SK-N-SH (cell line): ENCODE data around the gene MEGF10. TPM values are rescaled to one million over a fixed set of nuclear protein-coding genes. Genes with fewer than 3 reads are reported as not detected.

Source experiments
- CTCF ChIA-PET: fragments of 300-600, 350-600 bp; formaldehyde crosslinking; extraction: SDS; loops from one replicate; lab custom pipeline; 2021; lab: Yijun Ruan, JAX
- POLR2A ChIA-PET: fragments of 350-600 bp; sonication (Branson Sonifier 250); formaldehyde crosslinking; extraction: SDS; loops from one replicate; lab custom pipeline; 2020; ENCODE audit warnings: antibody characterized with exemption, inconsistent platforms; lab: Yijun Ruan, JAX
- DNase-seq: peaks from one replicate; pipeline ENCODE4 v3.0.0; 2012
- H2AFZ ChIP-seq: fragments of 200-600 bp; sonication (generic); 2 replicates; pipeline ENCODE4 v1.8.1; 2016; ENCODE audit warnings: antibody characterized with exemption, mild to moderate bottlenecking, low read depth
- H3F3A ChIP-seq: fragments of 200-600 bp; sonication (generic); replicated peaks from 2 replicates; pipeline ENCODE3; 2016; ENCODE audit warnings: antibody characterized with exemption, mild to moderate bottlenecking; ENCODE audit not compliant: insufficient read depth
- H3K27ac ChIP-seq, 2 experiments: fragments of 200-500 bp in 1 of 2; fragments of 200-600 bp in 1 of 2; sonication (Bioruptor generic) in 1 of 2; sonication (generic), shearing (Covaris generic) in 1 of 2; 2 replicates each; pipeline versions ENCODE4 v1.5.1 to v1.6.1; 2014 to 2016; ENCODE audit warnings: low read depth in 2 of 2, inconsistent platforms in 1 of 2, low read length in 1 of 2, mild to moderate bottlenecking in 1 of 2, mixed read lengths in 1 of 2
- H3K27me3 ChIP-seq: fragments of 200-600 bp; sonication (generic), shearing (Covaris generic); 2 replicates; pipeline ENCODE4 v1.6.1; 2016; ENCODE audit warnings: mixed run types; ENCODE audit not compliant: insufficient read depth
- H3K36me3 ChIP-seq, 2 experiments: fragments of 200-500 bp in 1 of 2; fragments of 200-600 bp in 1 of 2; sonication (Bioruptor generic) in 1 of 2; sonication (generic) in 1 of 2; replicated peaks in 1 of 2; 2 replicates each; pipeline versions ENCODE3 to v1.5.1; 2014 to 2016; ENCODE audit warnings: low read length in 1 of 2, mild to moderate bottlenecking in 1 of 2; ENCODE audit not compliant: insufficient read depth in 2 of 2, control insufficient read depth in 1 of 2
- H3K4me1 ChIP-seq, 2 experiments: fragments of 200-500 bp in 1 of 2; fragments of 200-600 bp in 1 of 2; sonication (Bioruptor generic) in 1 of 2; sonication (generic), shearing (Covaris generic) in 1 of 2; 2 replicates each; pipeline versions ENCODE4 v1.5.1 to v1.6.1; 2014 to 2016; ENCODE audit warnings: low read depth in 1 of 2, low read length in 1 of 2, mixed run types in 1 of 2; ENCODE audit not compliant: insufficient read depth in 2 of 2, control insufficient read depth in 1 of 2
- H3K4me2 ChIP-seq: fragments of 200-600 bp; sonication (generic), shearing (Covaris generic); 2 replicates; pipeline ENCODE4 v1.6.1; 2017; ENCODE audit warnings: mixed run types
- H3K4me3 ChIP-seq, 2 experiments: fragments of 200-500 bp in 1 of 2; fragments of 200-600 bp in 1 of 2; sonication (Bioruptor generic) in 1 of 2; sonication (generic), shearing (Covaris generic) in 1 of 2; 2 replicates each; pipeline versions ENCODE4 v1.5.1 to v1.8.1; 2014 to 2016; ENCODE audit warnings: low read depth in 2 of 2, inconsistent platforms in 1 of 2, low read length in 1 of 2, mild to moderate bottlenecking in 1 of 2, mixed read lengths in 1 of 2, moderate library complexity in 1 of 2
- H3K79me2 ChIP-seq: fragments of 200-600 bp; sonication (generic); 2 replicates; pipeline ENCODE4 v1.8.1; 2017; ENCODE audit warnings: mild to moderate bottlenecking; ENCODE audit not compliant: insufficient read depth
- H3K9ac ChIP-seq: fragments of 200-600 bp; sonication (generic); 2 replicates; pipeline ENCODE4 v1.6.1; 2017; ENCODE audit warnings: mixed run types
- H3K9me2 ChIP-seq: fragments of 200-600 bp; sonication (generic); 2 replicates; pipeline ENCODE4 v1.6.1; 2017; ENCODE audit warnings: mixed run types
- H3K9me3 ChIP-seq: fragments of 200-600 bp; sonication (generic); 2 replicates; pipeline ENCODE4 v1.6.1; 2017; ENCODE audit warnings: mixed run types, mild to moderate bottlenecking, moderate library complexity
- H4K20me1 ChIP-seq: fragments of 200-600 bp; sonication (generic); 2 replicates; pipeline ENCODE4 v1.6.1; 2017; ENCODE audit warnings: mild to moderate bottlenecking, mixed run types; ENCODE audit not compliant: insufficient read depth
- CHD2 ChIP-seq: fragments of 150-350 bp; IDR thresholded peaks from 2 replicates; pipeline ENCODE4 v1.6.1; 2018; ENCODE audit warnings: low read length; ENCODE audit not compliant: partially characterized antibody
- ELF1 ChIP-seq: IDR thresholded peaks from 2 replicates; pipeline ENCODE4 v1.4.0; 2012
- EP300 ChIP-seq, 2 experiments: IDR thresholded peaks; 2 replicates each; pipeline versions ENCODE4 v1.4.0 to v1.6.1; 2012; ENCODE audit warnings: borderline replicate concordance in 1 of 2, low read depth in 1 of 2, low read length in 1 of 2
- EZH2phosphoT487 ChIP-seq: fragments of 200-600 bp; sonication (generic); IDR thresholded peaks from 2 replicates; pipeline ENCODE4 v1.6.1; 2017; ENCODE audit warnings: low read depth, mixed run types, mild to moderate bottlenecking, antibody characterized with exemption, moderate library complexity, borderline replicate concordance
- FOXM1 ChIP-seq: IDR thresholded peaks from 2 replicates; pipeline ENCODE4 v1.4.0; 2012; ENCODE audit warnings: low read depth, mild to moderate bottlenecking
- GABPA ChIP-seq: IDR thresholded peaks from 2 replicates; pipeline ENCODE4 v1.4.0; 2012; ENCODE audit warnings: low read depth, mild to moderate bottlenecking
- GATA2 ChIP-seq: sonication (generic); formaldehyde crosslinking; IDR thresholded peaks from 2 replicates; pipeline ENCODE4 v1.5.0; 2020; ENCODE audit warnings: mild to moderate bottlenecking, missing genetic modification reagents
- MEF2A ChIP-seq: IDR thresholded peaks from 2 replicates; pipeline ENCODE4 v1.4.0; 2012; ENCODE audit warnings: low read depth, borderline replicate concordance
- MXI1 ChIP-seq: IDR thresholded peaks from 2 replicates; pipeline ENCODE4 v1.6.1; 2012; ENCODE audit warnings: mild to moderate bottlenecking, low read depth, low read length, improper control_type of control experiment
- NRF1 ChIP-seq: IDR thresholded peaks from 2 replicates; pipeline ENCODE4 v1.6.1; 2012; ENCODE audit warnings: low read depth, mild to moderate bottlenecking, low read length
- PBX3 ChIP-seq: IDR thresholded peaks from 2 replicates; pipeline ENCODE4; 2012
- RAD21 ChIP-seq: IDR thresholded peaks from 2 replicates; pipeline ENCODE4 v1.6.1; 2012; ENCODE audit warnings: mild to moderate bottlenecking, low read length
- RCOR1 ChIP-seq: fragments of 150-350 bp; IDR thresholded peaks from 2 replicates; pipeline ENCODE4 v1.6.1; 2017; ENCODE audit warnings: antibody characterized with exemption, low read length
- RXRA ChIP-seq: IDR thresholded peaks from 2 replicates; pipeline ENCODE4 v1.4.0; 2012; ENCODE audit warnings: low read depth, mild to moderate bottlenecking, borderline replicate concordance
- SIN3A ChIP-seq: IDR thresholded peaks from 2 replicates; pipeline ENCODE4 v1.6.1; 2012; ENCODE audit warnings: low read depth, mild to moderate bottlenecking, low read length, moderate library complexity, borderline replicate concordance
- TEAD4 ChIP-seq: IDR thresholded peaks from 2 replicates; pipeline ENCODE4 v1.4.0; 2012; ENCODE audit warnings: mild to moderate bottlenecking, borderline replicate concordance; ENCODE audit not compliant: insufficient read depth
- WGBS: methylation state at CpG from one replicate; pipeline ENCODE4 v1.1.6; 2017; ENCODE audit warnings: low lambda C conversion rate; 5-methylcytosine and 5-hydroxymethylcytosine counted together
- polyA plus RNA-seq, 3 experiments: library from polyadenylated mRNA; depleted of rRNA; stranded (reverse); fragments of >200 nt; gene quantifications; 2 replicates each; pipeline ENCODE4 v1.2.3, GENCODE V29; 2012
- TF ChIP-seq, protein P1 (sequence below): IDR thresholded peaks from 2 replicates; pipeline ENCODE4 v1.4.0; 2012; ENCODE audit warnings: low read depth, borderline replicate concordance
- TF ChIP-seq, protein P2 (sequence below): fragments of 150-350 bp; IDR thresholded peaks from 2 replicates; pipeline ENCODE4 v1.6.1; 2017; ENCODE audit warnings: antibody characterized with exemption, low read length, low read depth, borderline replicate concordance
- TF ChIP-seq, protein P3 (sequence below): IDR thresholded peaks from 2 replicates; pipeline ENCODE4 v1.4.0; 2012; ENCODE audit warnings: low read depth
- TF ChIP-seq, protein P4 (sequence below): IDR thresholded peaks from 2 replicates; pipeline ENCODE4 v1.6.1; 2012; ENCODE audit warnings: mild to moderate bottlenecking, low read depth, low read length, moderate library complexity

Gene MEGF10
- polyA plus RNA-seq, 1 of the 3 experiments (the other 2 are of a cell fraction): 1.1 TPM

- H3F3A ChIP-seq: no peaks in the 10 kb centered on the region
- POLR2A ChIA-PET: no interaction called here
- CTCF ChIA-PET: interaction anchor here (0.7 to 1.0 kb wide), 2 partner anchors 10 to 13 kb away, joined by 3 read pairs; no protein-coding TSS in a partner anchor
- TF ChIP-seq NRF1 (no peak), MXI1 (no peak), GABPA (no peak), EP300 (IDR thresholded peaks at IDR 0.05; ENCODE audit: borderline replicate concordance in 1 of 2, low read depth in 1 of 2, low read length in 1 of 2) (no peak), RXRA (no peak), GATA2 (CRISPR knock-in tag) (no peak), TEAD4 (no peak), PBX3 (no peak), SIN3A (no peak), ELF1 (no peak), CHD2 (no peak), FOXM1 (no peak), RAD21 (no peak), RCOR1 (no peak), MEF2A (no peak), EZH2phosphoT487 (no peak)
- TF ChIP-seq, protein P1, sequence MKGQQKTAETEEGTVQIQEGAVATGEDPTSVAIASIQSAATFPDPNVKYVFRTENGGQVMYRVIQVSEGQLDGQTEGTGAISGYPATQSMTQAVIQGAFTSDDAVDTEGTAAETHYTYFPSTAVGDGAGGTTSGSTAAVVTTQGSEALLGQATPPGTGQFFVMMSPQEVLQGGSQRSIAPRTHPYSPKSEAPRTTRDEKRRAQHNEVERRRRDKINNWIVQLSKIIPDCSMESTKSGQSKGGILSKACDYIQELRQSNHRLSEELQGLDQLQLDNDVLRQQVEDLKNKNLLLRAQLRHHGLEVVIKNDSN: no peak
- TF ChIP-seq, protein P2, sequence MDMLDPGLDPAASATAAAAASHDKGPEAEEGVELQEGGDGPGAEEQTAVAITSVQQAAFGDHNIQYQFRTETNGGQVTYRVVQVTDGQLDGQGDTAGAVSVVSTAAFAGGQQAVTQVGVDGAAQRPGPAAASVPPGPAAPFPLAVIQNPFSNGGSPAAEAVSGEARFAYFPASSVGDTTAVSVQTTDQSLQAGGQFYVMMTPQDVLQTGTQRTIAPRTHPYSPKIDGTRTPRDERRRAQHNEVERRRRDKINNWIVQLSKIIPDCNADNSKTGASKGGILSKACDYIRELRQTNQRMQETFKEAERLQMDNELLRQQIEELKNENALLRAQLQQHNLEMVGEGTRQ: no peak
- TF ChIP-seq, protein P3, sequence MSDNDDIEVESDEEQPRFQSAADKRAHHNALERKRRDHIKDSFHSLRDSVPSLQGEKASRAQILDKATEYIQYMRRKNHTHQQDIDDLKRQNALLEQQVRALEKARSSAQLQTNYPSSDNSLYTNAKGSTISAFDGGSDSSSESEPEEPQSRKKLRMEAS: no peak
- TF ChIP-seq, protein P4, sequence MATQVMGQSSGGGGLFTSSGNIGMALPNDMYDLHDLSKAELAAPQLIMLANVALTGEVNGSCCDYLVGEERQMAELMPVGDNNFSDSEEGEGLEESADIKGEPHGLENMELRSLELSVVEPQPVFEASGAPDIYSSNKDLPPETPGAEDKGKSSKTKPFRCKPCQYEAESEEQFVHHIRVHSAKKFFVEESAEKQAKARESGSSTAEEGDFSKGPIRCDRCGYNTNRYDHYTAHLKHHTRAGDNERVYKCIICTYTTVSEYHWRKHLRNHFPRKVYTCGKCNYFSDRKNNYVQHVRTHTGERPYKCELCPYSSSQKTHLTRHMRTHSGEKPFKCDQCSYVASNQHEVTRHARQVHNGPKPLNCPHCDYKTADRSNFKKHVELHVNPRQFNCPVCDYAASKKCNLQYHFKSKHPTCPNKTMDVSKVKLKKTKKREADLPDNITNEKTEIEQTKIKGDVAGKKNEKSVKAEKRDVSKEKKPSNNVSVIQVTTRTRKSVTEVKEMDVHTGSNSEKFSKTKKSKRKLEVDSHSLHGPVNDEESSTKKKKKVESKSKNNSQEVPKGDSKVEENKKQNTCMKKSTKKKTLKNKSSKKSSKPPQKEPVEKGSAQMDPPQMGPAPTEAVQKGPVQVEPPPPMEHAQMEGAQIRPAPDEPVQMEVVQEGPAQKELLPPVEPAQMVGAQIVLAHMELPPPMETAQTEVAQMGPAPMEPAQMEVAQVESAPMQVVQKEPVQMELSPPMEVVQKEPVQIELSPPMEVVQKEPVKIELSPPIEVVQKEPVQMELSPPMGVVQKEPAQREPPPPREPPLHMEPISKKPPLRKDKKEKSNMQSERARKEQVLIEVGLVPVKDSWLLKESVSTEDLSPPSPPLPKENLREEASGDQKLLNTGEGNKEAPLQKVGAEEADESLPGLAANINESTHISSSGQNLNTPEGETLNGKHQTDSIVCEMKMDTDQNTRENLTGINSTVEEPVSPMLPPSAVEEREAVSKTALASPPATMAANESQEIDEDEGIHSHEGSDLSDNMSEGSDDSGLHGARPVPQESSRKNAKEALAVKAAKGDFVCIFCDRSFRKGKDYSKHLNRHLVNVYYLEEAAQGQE: no peak
- TF ChIP-seq, all 33 proteins: peak for 0
- no peak overlapping the region for H3K4me2 ChIP-seq
- no peaks in the 10 kb centered on the region for H3K4me1 ChIP-seq
- H3K27ac ChIP-seq: no peak overlapping the region
- no peak overlapping the region for H2AFZ ChIP-seq
- no peak overlapping the region for H3K9ac ChIP-seq
- H3K27me3 ChIP-seq: no peaks in the 10 kb centered on the region
- no peaks in the 10 kb centered on the region for H3K9me2 ChIP-seq
- no peaks in the 10 kb centered on the region for H3K79me2 ChIP-seq
- H3K4me3 ChIP-seq: no peak overlapping the region
- no peaks in the 10 kb centered on the region for H3K9me3 ChIP-seq
- no peaks in the 10 kb centered on the region for H3K36me3 ChIP-seq
- no peaks in the 10 kb centered on the region for H4K20me1 ChIP-seq
- WGBS: 80% methylated on average over 4 of the region's 4 CpGs
- no peak for DNase-seq
These were observed 35.8 kb downstream of the MEGF10 start for GRCh38 chr5:127326431-127326830.
